ENCODE data around the gene PPP1R18. TPM values are rescaled to one million over a fixed set of nuclear protein-coding genes. Genes with fewer than 3 reads are reported as not detected.
"Not testable (repeated sequence)": the region's sequence is repeated elsewhere in the genome, so short reads cannot be mapped to it uniquely, and the experiment has no call there.

PPP1R18 gene
- total and polyA plus RNA-seq, 12 donors: 6.4 to 120 (median 41.2) TPM

DNA sequence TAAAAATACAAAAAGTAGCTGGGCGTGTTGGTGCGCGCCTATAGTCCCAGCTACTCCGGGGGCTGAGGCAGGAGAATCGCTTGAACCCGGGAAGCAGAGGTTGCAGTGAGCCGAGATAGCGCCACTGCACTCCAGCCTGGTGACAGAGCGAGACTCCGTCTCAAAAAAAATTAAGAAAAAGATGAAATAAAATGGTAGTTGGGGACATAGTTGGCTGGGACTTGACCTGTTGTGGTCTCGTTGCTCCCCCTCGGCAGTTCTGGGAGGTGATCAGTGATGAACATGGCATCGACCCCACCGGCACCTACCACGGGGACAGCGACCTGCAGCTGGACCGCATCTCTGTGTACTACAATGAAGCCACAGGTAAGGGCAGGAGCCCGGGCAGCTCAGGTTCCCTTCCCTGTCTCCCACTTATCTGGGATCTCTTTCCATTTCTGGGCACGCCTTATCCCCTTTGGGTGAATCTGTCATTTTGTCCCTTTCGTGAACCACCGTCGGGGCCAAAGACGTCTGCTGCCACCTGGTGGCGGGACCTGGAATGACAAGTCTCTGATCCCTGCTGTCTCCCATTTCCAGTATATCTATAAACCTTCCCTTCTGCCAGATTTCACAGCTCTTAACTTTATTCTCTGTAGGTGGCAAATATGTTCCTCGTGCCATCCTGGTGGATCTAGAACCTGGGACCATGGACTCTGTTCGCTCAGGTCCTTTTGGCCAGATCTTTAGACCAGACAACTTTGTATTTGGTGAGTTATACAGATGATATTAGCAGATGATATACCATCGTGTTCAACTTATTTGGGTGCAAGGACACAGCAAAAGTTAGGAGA is 36.1 kb upstream of the PPP1R18 start:
- intact Hi-C loops (cut with DNase I): loop anchor here (1.0 to 2.0 kb wide), 2 partner anchors 42 to 43 kb away; no protein-coding TSS in a partner anchor
- Histone ChIP-seq H3K4me3 (peak overlapping the region in 2 of 4 donors; percentile 57 to 93), H3K27ac (peak overlapping the region in 4 of 5 donors; percentile 89 to 99 (median 94)), H3K9me3 (replicated peaks in 1 of 3) (no peaks in the 10 kb centered on the region), H3K27me3 (no peaks in the 10 kb centered on the region), H3K36me3 (replicated peaks in 1 of 2) (peaks cover 0 to 51% of the 10 kb centered on the region in 2 donors), H3K4me1 (replicated peaks in 1 of 2) (peaks cover 16 to 56% of the 10 kb centered on the region in 2 donors)
- DNase-seq: peak; percentile 75 to 96 (median 87)
- TF ChIP-seq POLR2A (IDR thresholded peaks at IDR 0.05) (peak in 1 of 2 donors; percentile 24), CTCF (IDR thresholded peaks at IDR 0.05) (peak; percentile 98 to 99 (median 99))
- 12 to 14% (median 12%) methylated on average over 25 to 27 of the region's 27 CpGs for WGBS, 4 donors

GRCh38 chr6:30722025-30722279 is 35.5 kb upstream of the PPP1R18 start:
- Histone ChIP-seq H3K36me3 (replicated peaks in 1 of 2) (peaks cover 0 to 46% of the 10 kb centered on the region in 2 donors), H3K4me3 (peak overlapping the region in 3 of 4 donors; percentile 16 to 93 (median 57)), H3K27ac (peak overlapping the region in 4 of 5 donors; percentile 89 to 99 (median 94)), H3K4me1 (replicated peaks in 1 of 2) (peaks cover 16 to 56% of the 10 kb centered on the region in 2 donors)
- H3K27me3 ChIP-seq; H3K9me3 ChIP-seq (replicated peaks in 1 of 3): not testable (repeated sequence)
- 0 to 11% (median 5%) methylated on average over 6 to 10 of the region's 10 CpGs for WGBS, 4 donors
- DNase-seq: peak in 6 of 7 donors; percentile 48 to 79 (median 56)
- intact Hi-C loops (cut with DNase I): loop anchor here (1.0 to 2.0 kb wide), 2 partner anchors 41 to 43 kb away; no protein-coding TSS in a partner anchor

- TF ChIP-seq POLR2A (IDR thresholded peaks at IDR 0.05) (peak in 1 of 2 donors; percentile 59), CTCF (IDR thresholded peaks at IDR 0.05) (peak in 3 of 6 experiments; percentile 50 to 62 (median 51))
- 1 to 2% (median 2%) methylated on average over 22 to 71 of the region's 71 CpGs for WGBS, 4 donors
- H3K36me3 ChIP-seq (replicated peaks in 1 of 2): peaks cover 0 to 41% of the 10 kb centered on the region in 2 donors
- peak; percentile 91 to 95 (median 94) for DNase-seq
- H3K27ac ChIP-seq: peak overlapping the region; percentile 89 to 99 (median 94)
- peak overlapping the region in 3 of 4 donors; percentile 16 to 93 (median 67) for H3K4me3 ChIP-seq
- no peaks in the 10 kb centered on the region for H3K27me3 ChIP-seq
- peaks cover 16 to 60% of the 10 kb centered on the region in 2 donors for H3K4me1 ChIP-seq (replicated peaks in 1 of 2)
- no peaks in the 10 kb centered on the region for H3K9me3 ChIP-seq (replicated peaks in 1 of 3)
- intact Hi-C loops (cut with DNase I): loop anchor here (1.0 to 2.0 kb wide), 3 partner anchors 35 to 42 kb away; partner anchors contain the start of gene PPP1R18 (in 2 of the 2)
Observed at GRCh38 chr6:30721198-30722024, 35.0 kb upstream of the PPP1R18 start.

- Histone ChIP-seq H3K4me1 (replicated peaks in 1 of 2) (peaks cover 16 to 62% of the 10 kb centered on the region in 2 donors), H3K4me3 (peak overlapping the region; percentile 33 to 97 (median 80)), H3K36me3 (replicated peaks in 1 of 2) (peaks cover 0 to 35% of the 10 kb centered on the region in 2 donors), H3K27me3 (no peaks in the 10 kb centered on the region), H3K9me3 (replicated peaks in 1 of 3) (no peaks in the 10 kb centered on the region), H3K27ac (peak overlapping the region; percentile 89 to 99 (median 94))
- peak; percentile 75 to 89 (median 83) for DNase-seq
- intact Hi-C loops (cut with DNase I): loop anchor here (2.0 kb wide), 1 partner anchor 34 kb away; the partner anchor contains the start of gene PPP1R18 (in 2 of the 2)
- TF ChIP-seq CTCF (IDR thresholded peaks at IDR 0.05) (no peak), POLR2A (IDR thresholded peaks at IDR 0.05) (no peak)
- WGBS, 4 donors: 0 to 1% (median 0%) methylated on average over 19 to 29 of the region's 29 CpGs
Observed at GRCh38 chr6:30720738-30721197, 34.3 kb upstream of the PPP1R18 start.
